A549 treated with AZD2906 at 1 μM for 4 hours (cell line): Measurements from ENCODE around the gene SERPINB2. TPM values are rescaled to one million over a fixed set of nuclear protein-coding genes. Genes with fewer than 3 reads are reported as not detected.

Experiments used
- total RNA-seq: library from RNA; stranded (reverse); fragments of 200-300 nt; extraction: Qiagen RNA extraction; gene quantifications from 5 replicates; pipeline ENCODE4 v1.2.3, GENCODE V29; 2022

The SERPINB2 gene
- total RNA-seq = 0.05 to 0.09 TPM (median 0.05 TPM) in 3 of 5 replicates, not detected in the others

GRCh38 chr18:63887424-63887823 is at the start of gene SERPINB2:
SERPINB2 (plus strand) TSS chr18:63887705; CDS start chr18:63891445, 3,740 bp downstream.

GRCh38 chr18:63907664-63908063 is 20.2 kb downstream of the SERPINB2 start, which contains the start of gene SERPINB10:
SERPINB10 (plus strand) TSS chr18:63907958; CDS start chr18:63915511, 7,553 bp downstream.

GRCh38 chr18:63949068-63949737 is 61.7 kb downstream of the SERPINB2 start, which contains the start of gene HMSD:
HMSD (plus strand) TSS chr18:63949301; CDS start chr18:63953456, 4,155 bp downstream.

Other genes starting within 250 kb of the SERPINB2 start
- gene SERPINB4, start 243.4 kb upstream of the SERPINB2 start, total RNA-seq = 0.06 to 0.17 TPM (median 0.10 TPM) in 5 replicates
- gene SERPINB3, start 225.8 kb upstream of the SERPINB2 start, total RNA-seq = 0.06 to 0.14 TPM (median 0.09 TPM) in 5 replicates
- gene SERPINB11, start 184.7 kb upstream of the SERPINB2 start, total RNA-seq = 0.03 to 0.16 TPM in 2 of 5 replicates, not detected in the others
- gene SERPINB7, start 112.3 kb upstream of the SERPINB2 start, total RNA-seq = 1.6 to 3.0 TPM (median 2.2 TPM) in 5 replicates
- gene SERPINB10, start 20.3 kb downstream of the SERPINB2 start, total RNA-seq = not detected in 5 replicates
- 0.09 to 0.29 TPM (median 0.24 TPM) in 3 of 5 replicates, not detected in the others for gene HMSD, start 61.6 kb downstream of the SERPINB2 start, total RNA-seq
- 8.2 to 11.4 TPM (median 9.6 TPM) in 5 replicates for gene SERPINB8, start 82.4 kb downstream of the SERPINB2 start, total RNA-seq